RWPE1 (cell line): ENCODE results near the gene SMIM29.
A peak's percentile ranks its signal among the peaks of the same experiment; 100 is the strongest.

Experiments used
- CTCF ChIA-PET: fragments of 350-600 bp; sonication (Branson Sonifier 250); formaldehyde crosslinking; extraction: SDS; loops from one replicate; lab custom pipeline; 2021; lab: Yijun Ruan, JAX
- POLR2A ChIA-PET: fragments of 400-600 bp; formaldehyde crosslinking; extraction: SDS; loops from one replicate; lab custom pipeline; 2020; ENCODE audit warnings: antibody characterized with exemption; ENCODE audit not compliant: low non-redundant PET; lab: Yijun Ruan, JAX
- DNase-seq: peaks from one replicate; pipeline ENCODE4 v3.0.0; 2012; ENCODE audit warnings: low spot score
- H3K27ac ChIP-seq: fragments of 450-650 bp; 2 replicates; pipeline ENCODE4 v1.5.1; 2017
- CTCF ChIP-seq: fragments of 450-650 bp; conservative IDR thresholded peaks from 2 replicates; pipeline ENCODE4 v1.5.1; 2017; ENCODE audit warnings: low read depth, mild to moderate bottlenecking

The SMIM29 gene

GRCh38 chr6:34231566-34232336, 17.1 kb downstream of the SMIM29 start:
- TF ChIP-seq CTCF: no peak
- no peak overlapping the region for H3K27ac ChIP-seq
- ChIA-PET POLR2A (no interaction called here), CTCF (interaction anchor here (0.7 kb wide), 1 partner anchor 1319 kb away, joined by 3 read pairs; no protein-coding TSS in a partner anchor)
- DNase-seq: no peak

GRCh38 chr6:34230653-34231371, 18.0 kb downstream of the SMIM29 start:
- CTCF ChIA-PET: no interaction called here
- H3K27ac ChIP-seq: no peak overlapping the region
- no peak for TF ChIP-seq CTCF
- no peak for DNase-seq
- POLR2A ChIA-PET: no interaction called here

- TF ChIP-seq CTCF: no peak
- POLR2A ChIA-PET: no interaction called here
- DNase-seq: no peak
- CTCF ChIA-PET: interaction anchor here (0.6 kb wide), 1 partner anchor 33 kb away, joined by 3 read pairs; no protein-coding TSS in a partner anchor
- peak overlapping the region; percentile 72; the same call in 1 of the 2 replicates for H3K27ac ChIP-seq
Measured at GRCh38 chr6:34229877-34230276, 18.9 kb downstream of the SMIM29 start.

GRCh38 chr6:34227761-34228421, 20.9 kb downstream of the SMIM29 start:
- no peak for TF ChIP-seq CTCF
- no peak for DNase-seq
- peak overlapping the region; percentile 72 for H3K27ac ChIP-seq
- ChIA-PET POLR2A (no interaction called here), CTCF (interaction anchor here (0.7 to 1.1 kb wide), 2 partner anchors 16 to 1114 kb away, joined by 3 read pairs; no protein-coding TSS in a partner anchor)

- DNase-seq: no peak
- ChIA-PET POLR2A (interaction anchor here (0.7 kb wide), 1 partner anchor 10 kb away, joined by 3 read pairs; the partner anchor contains the start of gene HMGA1), CTCF (interaction anchor here (0.6 to 1.1 kb wide), 2 partner anchors 17 to 100 kb away, joined by 3 read pairs; no protein-coding TSS in a partner anchor)
- TF ChIP-seq CTCF: no peak
- H3K27ac ChIP-seq: peak overlapping the region; percentile 72
Measured at GRCh38 chr6:34226731-34227586, 21.8 kb downstream of the SMIM29 start.
